Stimulated activated CD4-positive, alpha-beta T cell treated with anti-CD3 and anti-CD28 coated beads, Interleukin-2, amount 100 ng/mL, for 48 hours (primary cell): ENCODE measurements around the gene PXDC1.

Experiments used
- DNase-seq, 2 donors: peaks; one replicate each; pipeline ENCODE4 v3.0.0-alpha.2; 2020

The PXDC1 gene

GRCh38 chr6:3751077-3751729, at the start of gene PXDC1:
Gene PXDC1 (minus strand): TSS chr6:3751713. CDS start chr6:3751531, 182 bp downstream.
- no peak for DNase-seq

- no peak for DNase-seq
These were observed 49.5 kb upstream of the PXDC1 start for GRCh38 chr6:3800850-3801591.

- DNase-seq = no peak
These were observed 48.2 kb upstream of the PXDC1 start for GRCh38 chr6:3799719-3800118.

DNA sequence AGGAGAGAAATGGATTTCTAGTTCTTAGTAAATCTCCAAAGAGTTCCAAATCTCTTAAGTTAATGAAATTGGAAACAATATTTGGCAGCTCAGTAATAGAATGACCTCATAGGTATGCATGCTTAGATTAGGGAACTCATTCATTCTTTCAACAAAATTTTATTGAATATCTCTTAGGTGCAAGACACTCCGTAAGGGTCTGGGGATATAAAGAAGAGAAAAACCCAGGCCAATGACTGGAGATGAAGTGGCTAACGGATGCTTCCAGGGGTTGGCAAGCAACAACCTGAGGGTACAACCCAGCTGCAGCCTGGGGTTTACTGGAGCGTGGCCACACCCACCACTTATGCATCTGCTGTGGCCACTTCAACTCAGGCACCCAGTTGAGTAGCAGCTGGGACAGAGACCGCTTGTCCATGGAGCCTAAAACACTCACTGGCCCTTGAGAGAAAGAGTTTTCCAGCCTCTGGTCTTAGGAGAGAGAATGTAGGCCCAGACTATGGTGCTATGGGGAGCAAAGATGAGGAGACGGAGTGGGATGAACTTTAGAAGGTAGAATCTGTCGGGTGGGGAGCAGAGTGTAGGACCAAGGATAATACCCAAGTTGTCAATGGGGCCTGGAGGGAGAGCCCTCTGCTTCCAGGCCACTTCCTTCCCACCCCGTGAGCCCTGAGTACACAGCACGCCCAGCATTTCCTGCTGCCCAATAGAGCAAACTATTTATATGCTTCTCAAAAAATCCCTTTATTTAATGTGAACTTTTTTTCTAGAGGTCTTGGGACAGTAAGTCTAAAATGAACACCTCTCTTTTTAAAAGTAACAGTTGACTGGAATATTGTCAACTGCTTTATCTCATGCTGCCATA, 46.8 kb upstream of the PXDC1 start:
- DNase-seq = no peak

- no peak for DNase-seq
These were observed 45.9 kb upstream of the PXDC1 start for GRCh38 chr6:3797231-3798054.

DNA sequence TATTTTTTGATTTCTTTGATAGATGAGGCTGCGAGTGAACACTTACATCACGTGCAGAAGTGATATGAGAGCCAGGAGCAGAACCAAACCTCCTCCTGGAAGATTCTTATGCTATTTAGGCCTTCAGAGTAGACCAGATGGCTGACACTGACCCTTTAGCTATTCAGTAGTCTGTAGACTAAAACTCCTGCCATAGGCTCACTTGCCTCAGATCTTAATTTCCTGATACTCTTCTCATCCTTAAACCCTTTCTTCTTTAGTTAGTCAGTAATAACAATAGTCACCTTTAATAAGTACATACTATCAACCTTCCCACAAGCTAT, 45.2 kb upstream of the PXDC1 start:
- no peak for DNase-seq

GRCh38 chr6:3795836-3796718, 44.6 kb upstream of the PXDC1 start:
- DNase-seq = no peak

DNA sequence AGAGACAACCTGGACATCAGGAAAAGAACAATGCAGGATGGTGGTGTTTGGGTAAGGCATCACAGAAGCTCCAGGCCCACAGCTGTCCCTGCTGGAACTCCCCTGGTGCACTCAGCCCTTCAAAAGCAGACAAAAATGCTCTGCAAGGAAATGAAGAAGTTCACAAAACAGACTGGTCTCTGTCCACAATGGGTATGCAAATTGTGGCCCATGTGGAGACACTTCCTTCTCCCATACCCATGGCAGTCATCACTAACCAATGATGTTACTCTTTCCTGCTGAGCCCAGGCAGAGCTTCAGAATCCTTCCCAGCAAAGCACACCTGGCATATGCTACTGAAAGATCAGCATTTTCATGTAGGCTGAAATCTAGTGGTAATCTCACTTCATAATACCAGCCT, 42.6 kb upstream of the PXDC1 start:
- DNase-seq = no peak

DNA sequence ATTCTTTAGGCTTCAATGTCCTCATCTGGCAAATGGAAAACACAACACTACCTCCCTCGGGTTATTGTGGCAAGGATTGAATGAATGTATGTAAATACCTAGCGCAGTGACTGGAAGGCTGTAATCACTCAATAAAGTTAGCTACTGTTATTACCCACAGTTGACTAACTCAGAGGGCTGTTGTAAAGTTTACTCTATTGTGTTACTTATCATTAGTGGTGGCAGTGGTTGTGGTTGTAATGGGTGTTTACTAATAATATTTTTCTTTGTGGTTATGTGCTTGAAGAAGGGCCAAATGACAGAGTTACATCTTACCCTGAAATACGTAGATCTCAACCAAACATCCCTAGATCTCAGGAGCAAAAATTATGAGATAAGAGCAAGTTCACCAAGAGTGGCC, 42.0 kb upstream of the PXDC1 start:
- DNase-seq = no peak

- no peak for DNase-seq
These were observed 40.2 kb upstream of the PXDC1 start for GRCh38 chr6:3791526-3792203.

DNA sequence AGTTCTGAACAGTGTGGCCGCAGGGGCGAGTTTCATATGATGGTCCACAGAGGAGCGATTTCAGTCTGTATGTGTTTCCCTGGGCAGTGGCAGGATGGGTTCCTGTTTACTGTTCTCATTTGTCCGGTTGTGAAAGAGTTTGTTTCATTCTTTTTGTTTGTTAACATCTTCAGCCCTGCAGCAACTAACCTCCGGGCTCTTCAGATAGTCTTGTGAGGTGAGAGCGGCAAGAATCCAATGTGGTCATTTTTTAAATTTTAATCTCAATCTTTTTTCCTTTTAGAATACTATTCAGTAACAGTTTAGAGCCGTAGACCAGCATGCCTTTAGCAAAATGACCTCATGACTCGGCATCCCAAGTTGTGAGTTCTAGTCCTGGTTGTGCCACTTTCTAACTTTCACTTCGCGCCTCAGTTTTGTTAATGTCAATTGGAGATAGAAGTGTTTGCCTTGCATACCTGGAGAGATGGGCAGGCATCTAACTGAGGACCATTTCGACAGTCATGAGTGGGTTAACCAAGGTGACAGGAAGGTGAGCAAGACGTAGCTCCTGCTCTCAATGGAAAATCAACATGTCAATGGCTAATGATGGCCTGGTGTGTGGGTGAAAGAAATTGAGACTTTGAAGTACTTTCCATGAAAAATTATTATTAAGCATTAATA, 38.5 kb upstream of the PXDC1 start:
- no peak for DNase-seq

- DNase-seq = no peak
These were observed 37.7 kb upstream of the PXDC1 start for GRCh38 chr6:3789018-3789895.

DNA sequence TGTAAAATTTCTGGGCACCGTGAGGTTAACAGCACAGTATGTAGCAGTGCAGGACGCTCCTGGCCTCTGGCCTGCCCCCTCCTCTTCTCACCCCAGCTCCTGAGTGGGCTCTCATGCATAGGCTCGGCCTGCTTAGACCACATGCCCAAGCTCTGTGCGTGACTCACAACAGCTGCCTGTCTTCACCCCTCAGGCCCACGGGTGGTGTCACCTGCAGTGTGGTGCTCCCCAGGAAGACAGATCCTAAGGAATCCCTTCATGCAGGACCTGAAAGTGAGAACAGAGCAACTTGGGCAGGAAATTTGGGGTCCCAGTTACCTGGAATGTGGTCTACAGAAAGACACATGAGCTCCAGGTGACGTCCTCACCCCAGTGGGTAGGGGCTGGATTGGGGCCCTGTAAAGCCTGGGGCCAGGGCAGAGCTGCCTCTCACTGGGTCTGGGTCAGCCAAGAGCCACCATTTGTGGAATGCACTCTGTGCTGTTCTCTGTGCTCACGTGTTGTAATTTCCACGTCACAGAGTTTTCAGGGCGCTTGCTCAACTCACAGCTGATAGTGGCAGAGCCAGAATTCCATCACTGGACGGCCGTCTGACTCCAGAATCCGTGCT, 37.0 kb upstream of the PXDC1 start:
- no peak for DNase-seq

GRCh38 chr6:3786141-3786540, 34.6 kb upstream of the PXDC1 start:
- DNase-seq = no peak

DNA sequence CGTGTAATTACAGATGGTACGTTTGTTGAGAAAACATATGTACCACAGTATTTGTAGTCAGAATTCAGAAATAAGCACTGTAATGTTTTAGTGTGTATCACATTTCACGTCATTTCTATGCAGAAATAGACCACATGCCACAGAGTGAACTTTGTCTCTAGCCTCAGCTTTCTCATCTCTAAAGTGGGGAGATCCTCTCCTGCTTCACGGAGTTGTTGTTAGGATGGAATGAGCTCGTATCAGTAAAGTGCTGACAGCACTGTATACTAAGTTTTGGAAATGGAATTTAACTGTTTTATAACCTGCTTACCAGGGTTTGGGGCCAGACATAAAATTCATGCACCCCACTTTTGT, 34.2 kb upstream of the PXDC1 start:
- DNase-seq = no peak

DNA sequence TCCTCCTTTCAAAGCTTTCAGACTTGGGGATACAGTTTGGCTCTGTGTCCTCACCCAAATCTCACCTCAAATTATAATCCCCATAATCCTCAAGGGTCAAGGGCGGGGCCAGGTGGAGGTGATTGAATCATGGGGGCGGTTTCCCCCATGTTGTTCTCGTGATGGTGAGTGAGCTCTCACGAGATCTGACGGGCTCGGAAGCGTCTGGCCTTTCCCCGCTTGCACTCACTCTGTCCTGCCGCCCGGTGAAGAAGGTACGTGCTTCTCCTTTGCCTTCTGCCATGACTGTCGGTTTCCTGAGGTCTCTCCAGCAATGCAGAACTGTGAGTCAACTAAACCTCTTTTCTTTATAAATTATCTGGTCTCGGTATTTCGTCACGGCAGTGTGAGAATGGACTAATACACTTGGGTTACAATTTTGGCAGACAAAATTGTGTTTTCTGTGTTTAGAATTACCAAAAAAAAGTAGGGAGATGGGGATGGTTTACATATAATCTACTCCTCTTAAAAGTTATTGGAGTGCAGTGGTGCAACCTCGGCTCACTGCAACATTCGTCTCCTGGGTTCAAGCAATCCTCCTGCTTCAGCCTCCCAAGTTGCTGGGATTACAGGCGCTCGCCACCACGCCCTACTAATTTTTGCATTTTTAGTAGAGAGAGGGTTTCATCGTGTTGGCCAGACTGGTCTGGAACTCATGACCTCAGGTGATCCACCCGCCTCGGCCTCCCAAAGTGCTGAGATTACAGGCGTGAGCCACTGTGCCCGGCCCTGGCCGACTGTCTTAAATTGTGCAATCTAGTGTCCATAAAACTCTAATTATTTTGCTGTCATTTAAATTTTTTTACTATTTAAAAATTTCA, 33.6 kb upstream of the PXDC1 start:
- DNase-seq = no peak

DNA sequence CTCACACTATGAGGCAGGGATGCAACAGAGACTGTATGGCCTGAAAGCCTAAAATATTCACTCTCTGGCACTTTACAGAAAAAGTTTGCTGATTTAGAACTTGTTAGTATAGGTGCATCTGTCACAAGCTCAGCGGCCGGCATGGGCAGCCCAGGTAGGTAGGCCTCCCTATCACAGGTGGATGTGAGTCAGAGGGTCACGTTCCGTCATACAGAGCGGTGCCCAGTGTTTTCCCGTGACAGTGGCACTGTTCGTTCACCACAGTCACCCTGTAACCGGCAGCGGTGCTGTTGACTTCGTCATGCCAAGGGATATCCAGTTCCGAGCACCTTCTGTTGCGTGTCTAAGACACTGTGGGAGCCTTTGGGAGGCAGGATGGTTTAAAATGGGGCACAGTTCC, 32.9 kb upstream of the PXDC1 start:
- no peak for DNase-seq
